Fibroblast of lung (primary cell): ENCODE measurements around the gene TMCC2. TPM values are rescaled to one million over a fixed set of nuclear protein-coding genes. Genes with fewer than 3 reads are reported as not detected.

Source experiments
- DNase-seq, 2 donors: peaks; one replicate each; pipeline versions ENCODE4 v3.0.0 to v3.0.0-alpha.2; 2010; ENCODE audit warnings: low read depth in 2 of 2
- H2AFZ ChIP-seq: 2 replicates; pipeline ENCODE4 v1.5.1; 2012; ENCODE audit warnings: low read length, control low read depth, inconsistent platforms
- H3K27ac ChIP-seq: 2 replicates; pipeline ENCODE4 v1.5.1; 2011; ENCODE audit warnings: low read length, control low read depth; ENCODE audit not compliant: insufficient read depth
- H3K27me3 ChIP-seq: 2 replicates; pipeline ENCODE4 v1.5.1; 2011; ENCODE audit warnings: mild to moderate bottlenecking, low read length; ENCODE audit not compliant: control insufficient read depth, insufficient read depth
- H3K36me3 ChIP-seq: 2 replicates; pipeline ENCODE4 v1.5.1; 2011; ENCODE audit warnings: low read length; ENCODE audit not compliant: control insufficient read depth, insufficient read depth
- H3K4me1 ChIP-seq: 2 replicates; pipeline ENCODE4 v1.5.1; 2011; ENCODE audit warnings: low read length; ENCODE audit not compliant: control insufficient read depth, insufficient read depth; ENCODE audit errors: extremely low read depth
- H3K4me2 ChIP-seq: 2 replicates; pipeline ENCODE4 v1.5.1; 2011; ENCODE audit warnings: low read length, control low read depth; ENCODE audit not compliant: insufficient read depth; ENCODE audit errors: extremely low read depth
- H3K4me3 ChIP-seq, 4 experiments: fragments of 200-600 bp in 1 of 4; sonication (generic) in 1 of 4; replicated peaks in 1 of 4; 2 replicates each; pipeline ENCODE4 v1.5.1; 2011 to 2016; ENCODE audit warnings: low read length in 4 of 4, low read depth in 3 of 4, mild to moderate bottlenecking in 3 of 4, control low read depth in 2 of 4, inconsistent platforms in 1 of 4, mixed read lengths in 1 of 4; ENCODE audit not compliant: insufficient read depth in 1 of 4; ENCODE audit errors: control extremely low read depth in 1 of 4
- H3K79me2 ChIP-seq: 2 replicates; pipeline ENCODE4 v1.5.1; 2012; ENCODE audit warnings: mild to moderate bottlenecking, low read length, inconsistent platforms; ENCODE audit not compliant: control insufficient read depth, insufficient read depth
- H3K9ac ChIP-seq: 2 replicates; pipeline ENCODE4 v1.5.1; 2011; ENCODE audit warnings: mild to moderate bottlenecking, low read length, control low read depth; ENCODE audit not compliant: insufficient read depth
- H3K9me3 ChIP-seq: 2 replicates; pipeline ENCODE4 v1.5.1; 2012; ENCODE audit warnings: low read depth, low read length; ENCODE audit not compliant: control insufficient read depth, insufficient read depth
- H4K20me1 ChIP-seq: 2 replicates; pipeline ENCODE4 v1.5.1; 2011; ENCODE audit warnings: low read length; ENCODE audit not compliant: control insufficient read depth, insufficient read depth; ENCODE audit errors: extremely low read depth
- CTCF ChIP-seq, 2 donors: IDR thresholded peaks in 1 of 2; conservative IDR thresholded peaks in 1 of 2; 1 replicate in 1 of 2; 2 replicates in 1 of 2; pipeline ENCODE4 v1.5.1; 2011 to 2012; ENCODE audit warnings: low read length in 2 of 2, control low read depth in 1 of 2, inconsistent platforms in 1 of 2, low read depth in 1 of 2, mild to moderate bottlenecking in 1 of 2
- EZH2 ChIP-seq: IDR thresholded peaks from 2 replicates; pipeline ENCODE4 v1.5.1; 2012; ENCODE audit warnings: low read length, control low read depth, mild to moderate bottlenecking; ENCODE audit errors: missing control alignments
- polyA plus RNA-seq, 2 donors: library from polyadenylated mRNA; depleted of rRNA in 1 of 2; stranded (reverse) in 1 of 2; unstranded in 1 of 2; fragments of >200 nt; gene quantifications; 2 replicates each; pipeline ENCODE4 v1.2.1, GENCODE V29; 2011 to 2012; ENCODE audit warnings: missing spikeins in 1 of 2
- total RNA-seq: library from RNA; depleted of rRNA; stranded (reverse); fragments of >200 nt; gene quantifications from 2 replicates; pipeline ENCODE4 v1.2.1, GENCODE V29; 2014

TMCC2 gene
- total and polyA plus RNA-seq, 2 donors (not counting 1 experiment from before 2014, with no cell fraction given): 2.3 to 6.9 TPM

DNA sequence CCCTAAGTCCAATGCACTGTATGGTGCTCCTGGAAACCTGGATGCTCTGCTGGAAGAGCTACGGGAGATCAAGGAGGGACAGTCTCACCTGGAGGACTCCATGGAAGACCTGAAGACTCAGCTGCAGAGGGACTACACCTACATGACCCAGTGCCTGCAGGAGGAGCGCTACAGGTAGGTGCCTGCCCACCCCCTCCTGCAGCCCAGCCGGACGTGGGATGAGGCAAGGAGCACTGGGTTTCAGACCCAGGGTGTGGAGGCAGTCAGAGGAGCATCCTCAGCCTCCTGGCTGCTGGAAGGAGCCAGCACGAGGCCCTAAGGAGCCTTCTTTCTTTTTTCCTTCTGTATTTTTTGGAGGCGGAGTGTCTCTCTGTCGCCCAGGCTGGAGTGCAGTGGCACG, 42.0 kb downstream of the TMCC2 start:
- TF ChIP-seq EZH2: no peak
- TF ChIP-seq CTCF (conservative IDR thresholded peaks at IDR 0.05 in 1 of 2, IDR thresholded peaks at IDR 0.05 in 1 of 2; ENCODE audit: low read depth in 1 of 2, low read length in 2 of 2): no peak

GRCh38 chr1:205270271-205270670, 42.5 kb downstream of the TMCC2 start:
- no peak overlapping the region for H3K9ac ChIP-seq
- TF ChIP-seq EZH2 (no peak), CTCF (conservative IDR thresholded peaks at IDR 0.05 in 1 of 2, IDR thresholded peaks at IDR 0.05 in 1 of 2; ENCODE audit: low read depth in 1 of 2, low read length in 2 of 2) (no peak)

More for the DNA sequence above, 42.0 kb downstream of the TMCC2 start:
- H3K9me3 ChIP-seq: no peaks in the 10 kb centered on the region
- H3K4me1 ChIP-seq: no peaks in the 10 kb centered on the region
- H3K4me3 ChIP-seq: no peak overlapping the region
- H3K79me2 ChIP-seq: no peaks in the 10 kb centered on the region
- H4K20me1 ChIP-seq: no peaks in the 10 kb centered on the region
- H3K27me3 ChIP-seq: no peaks in the 10 kb centered on the region
- H3K27ac ChIP-seq: no peak overlapping the region
- H3K4me2 ChIP-seq: no peak overlapping the region
- no peak overlapping the region for H2AFZ ChIP-seq
- no peak overlapping the region for H3K9ac ChIP-seq
- peaks cover 1% of the 10 kb centered on the region for H3K36me3 ChIP-seq
- no peak for DNase-seq

GRCh38 chr1:205270764-205271163, 43.0 kb downstream of the TMCC2 start:
- no peaks in the 10 kb centered on the region for H3K4me1 ChIP-seq
- TF ChIP-seq EZH2: no peak
- H3K9me3 ChIP-seq: no peaks in the 10 kb centered on the region
- H3K36me3 ChIP-seq: peaks cover 1% of the 10 kb centered on the region
- DNase-seq: peak; percentile 33 to 71
- no peak overlapping the region for H2AFZ ChIP-seq
- no peak overlapping the region for H3K4me2 ChIP-seq
- no peak overlapping the region for H3K27ac ChIP-seq
- no peaks in the 10 kb centered on the region for H4K20me1 ChIP-seq
- no peaks in the 10 kb centered on the region for H3K79me2 ChIP-seq
- no peak overlapping the region for H3K4me3 ChIP-seq
- no peak overlapping the region for H3K9ac ChIP-seq
- H3K27me3 ChIP-seq: no peaks in the 10 kb centered on the region

More at GRCh38 chr1:205270271-205270670, 42.5 kb downstream of the TMCC2 start:
- no peaks in the 10 kb centered on the region for H3K4me1 ChIP-seq
- H3K79me2 ChIP-seq: no peaks in the 10 kb centered on the region
- H3K4me2 ChIP-seq: no peak overlapping the region
- no peak overlapping the region for H3K4me3 ChIP-seq
- H3K27me3 ChIP-seq: no peaks in the 10 kb centered on the region
- H3K36me3 ChIP-seq: peaks cover 1% of the 10 kb centered on the region
- H3K9me3 ChIP-seq: no peaks in the 10 kb centered on the region
- no peak for DNase-seq
- H4K20me1 ChIP-seq: no peaks in the 10 kb centered on the region
- no peak overlapping the region for H3K27ac ChIP-seq
- no peak overlapping the region for H2AFZ ChIP-seq
